ENCODE results near the gene PTPRU.

GRCh38 chr1:29298246-29298645 lies 61.9 kb downstream of the PTPRU start:
- TF ChIP-seq CTCF (IDR thresholded peaks at IDR 0.05) (no peak), POLR2A (IDR thresholded peaks at IDR 0.05) (no peak), POLR2AphosphoS5 (IDR thresholded peaks at IDR 0.05; ENCODE audit: insufficient read depth in 1 of 2, low read depth in 1 of 2) (no peak)

Data from vagina (tissue), 2 donors.